Measurements from ENCODE around the gene POLR3K. TPM values are rescaled to one million over a fixed set of nuclear protein-coding genes. Genes with fewer than 3 reads are reported as not detected.

POLR3K gene
- total RNA-seq, 2 experiments from 2014 or later = 47.7 to 48.2 TPM

DNA sequence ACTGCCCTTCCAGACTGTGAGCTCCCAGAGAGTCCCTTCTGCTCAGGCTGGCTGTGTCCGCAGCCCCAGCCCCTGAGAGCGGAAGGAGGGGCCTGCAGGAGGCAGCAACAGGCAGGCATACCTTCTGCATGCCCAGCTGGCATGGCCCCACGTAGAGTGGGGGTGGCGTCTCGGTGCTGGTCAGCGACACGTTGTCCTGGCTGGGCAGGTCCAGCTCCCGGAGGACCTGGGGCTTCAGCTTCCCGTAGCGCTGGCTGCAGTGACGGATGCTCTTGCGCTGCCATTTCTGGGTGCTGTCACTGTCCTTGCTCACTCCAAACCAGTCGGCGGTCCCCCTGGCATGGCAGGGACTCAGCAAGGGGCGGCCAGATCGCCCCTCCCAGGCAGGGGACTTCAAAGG lies 10.1 kb upstream of the POLR3K start:
- H3K27me3 Mint-ChIP-seq (ENCODE audit: low read depth) = no peaks in the 10 kb centered on the region
- POLR2A ChIA-PET = interaction anchor here (0.7 to 4.3 kb wide), 3 partner anchors 10 to 32 kb away, joined by 3 to 32 read pairs (median 7); partner anchors contain the start of genes POLR3K and SNRNP25

DNA sequence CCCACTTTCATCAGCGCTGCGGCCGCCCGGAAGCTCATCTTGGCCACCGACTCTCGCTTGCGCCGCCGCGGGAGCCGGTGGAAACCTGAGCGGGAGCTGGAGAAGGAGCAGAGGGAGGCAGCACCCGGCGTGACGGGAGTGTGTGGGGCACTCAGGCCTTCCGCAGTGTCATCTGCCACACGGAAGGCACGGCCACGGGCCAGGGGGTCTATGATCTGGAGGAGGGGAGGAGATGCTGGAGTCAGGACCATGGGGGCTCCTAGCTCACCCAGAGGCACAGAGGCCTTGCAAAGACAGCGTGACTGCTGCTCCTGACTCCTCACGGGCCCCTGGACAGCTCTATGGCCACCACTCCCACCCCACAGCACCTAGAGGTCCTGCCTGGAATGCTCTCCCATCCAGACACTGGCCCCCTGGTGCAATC lies 9.6 kb upstream of the POLR3K start:
- Mint-ChIP-seq H3K4me1 (ENCODE audit: low read depth) (peaks cover 5% of the 10 kb centered on the region), H3K9me3 (ENCODE audit: insufficient read depth) (no peaks in the 10 kb centered on the region), H3K36me3 (ENCODE audit: low read depth) (peaks cover 2% of the 10 kb centered on the region), H3K27me3 (ENCODE audit: low read depth) (no peaks in the 10 kb centered on the region), H3K27ac (no peak overlapping the region), H3K4me3 (no peak overlapping the region)
- ChIA-PET CTCF (interaction anchor here (1.1 to 9.2 kb wide), 4 partner anchors 12 to 43 kb away, joined by 3 to 265 read pairs (median 51); partner anchors contain the start of gene MPG), POLR2A (interaction anchor here (0.6 to 4.3 kb wide), 5 partner anchors 10 to 77 kb away, joined by 3 to 32 read pairs (median 5); partner anchors contain the start of genes POLR3K and SNRNP25)
- ATAC-seq = no peak
- DNase-seq = no peak

More for the DNA sequence above, 10.1 kb upstream of the POLR3K start:
- Mint-ChIP-seq H3K9me3 (ENCODE audit: insufficient read depth) (no peaks in the 10 kb centered on the region), H3K4me1 (ENCODE audit: low read depth) (peaks cover 5% of the 10 kb centered on the region), H3K4me3 (no peak overlapping the region), H3K36me3 (ENCODE audit: low read depth) (no peaks in the 10 kb centered on the region), H3K27ac (no peak overlapping the region)
- DNase-seq (no peak), ATAC-seq (no peak)
- CTCF ChIA-PET = interaction anchor here (1.1 to 9.2 kb wide), 5 partner anchors 10 to 43 kb away, joined by 3 to 265 read pairs (median 35); partner anchors contain the start of genes MPG, POLR3K and SNRNP25

GRCh38 chr16:62283-62967 lies 9.0 kb upstream of the POLR3K start:
- H3K27me3 Mint-ChIP-seq (ENCODE audit: low read depth) = no peaks in the 10 kb centered on the region
- no peak overlapping the region for H3K27ac Mint-ChIP-seq
- peaks cover 5% of the 10 kb centered on the region for H3K4me1 Mint-ChIP-seq (ENCODE audit: low read depth)
- POLR2A ChIA-PET = interaction anchor here (0.6 to 4.3 kb wide), 3 partner anchors 9 to 77 kb away, joined by 3 to 32 read pairs (median 5); partner anchors contain the start of gene POLR3K
- ATAC-seq (no peak), DNase-seq (no peak)
- no peak overlapping the region for H3K4me3 Mint-ChIP-seq
- no peaks in the 10 kb centered on the region for H3K9me3 Mint-ChIP-seq (ENCODE audit: insufficient read depth)
- H3K36me3 Mint-ChIP-seq (ENCODE audit: low read depth) = peaks cover 2% of the 10 kb centered on the region
- CTCF ChIA-PET = interaction anchor here (5.6 to 9.2 kb wide), 2 partner anchors 33 to 44 kb away, joined by 67 to 265 read pairs; no protein-coding TSS in a partner anchor

- H3K36me3 Mint-ChIP-seq (ENCODE audit: low read depth) = peaks cover 5% of the 10 kb centered on the region
- no peaks in the 10 kb centered on the region for H3K9me3 Mint-ChIP-seq (ENCODE audit: insufficient read depth)
- no peak for ATAC-seq
- no peak overlapping the region for H3K4me3 Mint-ChIP-seq
- ChIA-PET POLR2A (interaction anchor here (1.0 kb wide), 1 partner anchor 9 kb away, joined by 5 read pairs; the partner anchor contains the start of gene POLR3K), CTCF (interaction anchor here (9.2 kb wide), 1 partner anchor 34 kb away, joined by 265 read pairs; no protein-coding TSS in a partner anchor)
- no peak for DNase-seq
- peaks cover 5% of the 10 kb centered on the region for H3K4me1 Mint-ChIP-seq (ENCODE audit: low read depth)
- no peak overlapping the region for H3K27ac Mint-ChIP-seq
- H3K27me3 Mint-ChIP-seq (ENCODE audit: low read depth) = no peaks in the 10 kb centered on the region
Measured at GRCh38 chr16:61879-62281, 8.5 kb upstream of the POLR3K start.

DNA sequence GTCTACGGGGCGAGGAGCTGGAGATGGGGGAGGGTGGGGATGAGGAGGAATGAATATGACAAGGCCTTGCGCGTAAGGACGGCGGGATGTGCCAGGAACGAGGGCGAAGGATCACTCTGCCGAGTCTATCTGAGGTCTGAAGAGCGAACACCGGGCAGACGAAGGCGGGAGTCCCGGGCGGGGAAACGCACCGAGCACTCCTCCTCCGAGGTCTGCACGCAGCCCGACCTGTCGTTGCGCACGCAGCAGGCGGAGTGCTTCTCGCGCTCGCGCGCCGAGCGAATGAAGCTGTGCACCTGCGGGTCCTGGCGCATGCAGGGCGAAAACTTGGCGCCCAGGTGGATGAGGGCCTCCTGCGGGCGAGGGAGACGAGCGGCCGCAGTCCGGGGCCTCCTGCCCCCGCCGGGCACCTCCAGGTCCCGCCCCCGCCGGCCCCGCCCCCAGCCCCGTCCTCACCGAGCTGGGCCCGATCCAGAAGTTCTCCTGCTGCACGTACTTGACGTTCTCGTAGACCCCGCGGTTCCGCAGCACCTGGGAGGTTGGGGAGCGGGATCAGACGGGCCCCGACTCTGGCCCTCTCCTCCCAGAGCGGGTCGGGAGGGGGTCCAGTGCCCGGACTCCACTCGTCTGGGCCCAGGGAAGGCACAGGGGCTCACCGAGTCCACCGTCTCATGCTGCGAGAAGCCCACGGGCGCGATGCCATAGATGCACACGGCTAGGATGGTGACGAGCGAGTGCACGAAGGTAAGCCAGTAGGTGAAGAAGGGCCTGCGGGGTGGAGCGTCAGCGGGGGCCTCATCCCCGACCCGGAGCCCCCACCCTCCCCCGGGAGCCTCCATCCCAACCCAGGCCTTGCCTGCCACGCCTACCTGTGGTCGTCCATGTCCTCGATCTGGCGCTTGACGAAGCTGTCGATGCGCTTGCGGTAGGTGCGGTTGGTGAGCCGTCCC lies 7.8 kb upstream of the POLR3K start:
- no peak overlapping the region for H3K27ac Mint-ChIP-seq
- no peak overlapping the region for H3K4me3 Mint-ChIP-seq
- peaks cover 5% of the 10 kb centered on the region for H3K36me3 Mint-ChIP-seq (ENCODE audit: low read depth)
- CTCF ChIA-PET = interaction anchor here (2.0 to 9.2 kb wide), 2 partner anchors 35 to 46 kb away, joined by 7 to 265 read pairs; no protein-coding TSS in a partner anchor
- ATAC-seq = no peak
- peaks cover 7% of the 10 kb centered on the region for H3K4me1 Mint-ChIP-seq (ENCODE audit: low read depth)
- H3K9me3 Mint-ChIP-seq (ENCODE audit: insufficient read depth) = no peaks in the 10 kb centered on the region
- DNase-seq = no peak
- POLR2A ChIA-PET = no interaction called here
- H3K27me3 Mint-ChIP-seq (ENCODE audit: low read depth) = no peaks in the 10 kb centered on the region

GRCh38 chr16:60166-60565 lies 6.8 kb upstream of the POLR3K start:
- Mint-ChIP-seq H3K27me3 (ENCODE audit: low read depth) (no peaks in the 10 kb centered on the region), H3K4me3 (no peak overlapping the region), H3K36me3 (ENCODE audit: low read depth) (peaks cover 5% of the 10 kb centered on the region), H3K4me1 (ENCODE audit: low read depth) (peaks cover 8% of the 10 kb centered on the region), H3K9me3 (ENCODE audit: insufficient read depth) (no peaks in the 10 kb centered on the region), H3K27ac (no peak overlapping the region)
- ChIA-PET POLR2A (no interaction called here), CTCF (interaction anchor here (2.0 to 9.2 kb wide), 2 partner anchors 36 to 47 kb away, joined by 7 to 265 read pairs; no protein-coding TSS in a partner anchor)
- ATAC-seq (no peak), DNase-seq (no peak)

DNA sequence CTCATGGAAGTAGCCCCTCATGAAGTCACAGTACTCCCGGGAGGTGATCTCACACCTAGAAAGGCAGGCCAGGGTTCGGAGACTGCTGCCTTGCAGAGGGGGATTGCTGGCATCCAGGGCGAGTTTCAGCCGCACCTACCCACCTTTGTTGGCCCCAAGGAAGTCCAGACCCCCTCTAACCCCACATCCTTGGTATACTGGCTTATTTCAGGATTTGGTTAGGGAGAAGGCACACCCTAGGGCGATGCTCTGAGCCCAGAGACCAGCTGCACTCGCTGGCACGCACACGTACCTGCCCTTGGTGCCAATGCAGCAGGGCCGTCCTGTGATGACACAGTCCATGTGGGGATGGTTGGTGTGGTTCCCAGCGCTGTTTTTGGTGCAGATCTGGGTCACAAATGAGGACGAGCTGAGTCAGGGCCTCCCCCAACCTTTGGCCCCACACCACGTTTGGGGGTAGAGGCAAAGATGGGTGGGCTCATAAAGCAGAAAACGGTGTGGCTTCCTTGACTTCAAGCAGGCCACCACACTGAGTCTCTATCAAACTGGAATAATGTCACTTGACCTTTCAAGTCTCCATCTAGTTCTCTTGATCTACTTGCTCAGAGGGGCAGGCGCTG lies 6.1 kb upstream of the POLR3K start:
- no peaks in the 10 kb centered on the region for H3K27me3 Mint-ChIP-seq (ENCODE audit: low read depth)
- H3K27ac Mint-ChIP-seq = no peak overlapping the region
- peaks cover 5% of the 10 kb centered on the region for H3K36me3 Mint-ChIP-seq (ENCODE audit: low read depth)
- POLR2A ChIA-PET = no interaction called here
- H3K4me1 Mint-ChIP-seq (ENCODE audit: low read depth) = peaks cover 11% of the 10 kb centered on the region
- DNase-seq = no peak
- H3K9me3 Mint-ChIP-seq (ENCODE audit: insufficient read depth) = no peaks in the 10 kb centered on the region
- CTCF ChIA-PET = interaction anchor here (2.0 to 9.2 kb wide), 2 partner anchors 36 to 47 kb away, joined by 7 to 265 read pairs; no protein-coding TSS in a partner anchor
- ATAC-seq = no peak
- H3K4me3 Mint-ChIP-seq = no peak overlapping the region

DNA sequence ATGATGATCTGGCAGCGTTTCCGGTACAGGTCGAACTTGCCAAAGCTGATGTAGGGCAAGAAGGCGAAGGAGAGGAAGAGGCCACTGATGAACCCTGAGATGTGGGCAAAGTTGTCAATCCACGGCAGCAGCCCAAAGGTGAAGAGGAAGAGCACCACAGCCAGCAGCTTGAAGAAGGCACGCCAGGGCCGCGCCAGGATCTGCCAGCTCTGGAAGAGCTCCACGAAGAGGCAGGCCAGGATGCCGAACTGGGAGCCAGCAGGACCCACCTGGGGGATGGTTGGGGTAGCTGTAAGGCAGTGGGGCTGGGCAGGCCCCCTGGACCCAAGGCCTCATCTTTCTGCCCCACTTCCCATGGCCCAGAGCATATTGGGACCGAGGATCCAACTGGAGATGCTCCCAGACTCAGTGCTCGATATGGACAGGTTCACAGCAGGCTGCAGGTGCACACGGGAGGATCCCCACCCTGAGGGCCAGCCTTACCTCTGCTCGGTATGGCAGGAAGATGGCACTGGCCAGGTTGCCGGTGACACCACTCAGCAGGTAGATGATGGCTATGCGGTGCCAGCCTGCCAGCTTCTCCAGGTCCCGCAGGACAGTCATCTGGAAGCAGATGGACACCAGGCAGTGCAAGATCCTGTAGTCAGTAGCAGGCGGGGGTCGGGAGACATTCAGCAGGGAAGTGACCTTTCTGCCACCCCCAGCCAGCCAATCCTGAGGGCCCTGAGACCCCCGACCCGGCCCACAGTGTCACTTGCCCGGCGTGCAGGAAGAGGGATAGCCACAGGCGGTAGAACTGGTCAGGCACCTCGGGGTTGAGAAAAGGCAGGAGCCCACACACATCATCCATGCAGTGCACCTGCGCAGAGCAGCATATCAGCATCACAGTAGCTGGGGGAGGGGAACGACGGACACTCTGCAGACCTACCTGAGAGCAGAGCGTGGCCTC lies 5.4 kb upstream of the POLR3K start:
- Mint-ChIP-seq H3K27me3 (ENCODE audit: low read depth) (no peaks in the 10 kb centered on the region), H3K4me1 (ENCODE audit: low read depth) (peaks cover 15% of the 10 kb centered on the region), H3K4me3 (no peak overlapping the region), H3K9me3 (ENCODE audit: insufficient read depth) (no peaks in the 10 kb centered on the region), H3K27ac (no peak overlapping the region), H3K36me3 (ENCODE audit: low read depth) (peaks cover 5% of the 10 kb centered on the region)
- POLR2A ChIA-PET = no interaction called here
- DNase-seq (no peak), ATAC-seq (no peak)
- CTCF ChIA-PET = interaction anchor here (1.6 to 9.2 kb wide), 3 partner anchors 37 to 48 kb away, joined by 3 to 265 read pairs (median 15); no protein-coding TSS in a partner anchor

- DNase-seq = no peak
- Mint-ChIP-seq H3K27ac (no peak overlapping the region), H3K4me3 (no peak overlapping the region), H3K9me3 (ENCODE audit: insufficient read depth) (no peaks in the 10 kb centered on the region), H3K27me3 (ENCODE audit: low read depth) (no peaks in the 10 kb centered on the region), H3K36me3 (ENCODE audit: low read depth) (peaks cover 11% of the 10 kb centered on the region), H3K4me1 (ENCODE audit: low read depth) (peaks cover 16% of the 10 kb centered on the region)
- ATAC-seq = no peak
- ChIA-PET CTCF (interaction anchor here (1.6 to 3.1 kb wide), 2 partner anchors 39 to 49 kb away, joined by 3 to 15 read pairs; no protein-coding TSS in a partner anchor), POLR2A (no interaction called here)
Measured at GRCh38 chr16:57711-58110, 4.3 kb upstream of the POLR3K start.

- Mint-ChIP-seq H3K27me3 (ENCODE audit: low read depth) (no peaks in the 10 kb centered on the region), H3K27ac (no peak overlapping the region), H3K9me3 (ENCODE audit: insufficient read depth) (no peaks in the 10 kb centered on the region), H3K36me3 (ENCODE audit: low read depth) (peaks cover 16% of the 10 kb centered on the region), H3K4me1 (ENCODE audit: low read depth) (peaks cover 22% of the 10 kb centered on the region), H3K4me3 (no peak overlapping the region)
- no peak for ATAC-seq
- POLR2A ChIA-PET = interaction anchor here (0.8 kb wide), 1 partner anchor 11 kb away, joined by 3 read pairs; no protein-coding TSS in a partner anchor
- CTCF ChIA-PET = interaction anchor here (1.0 to 3.1 kb wide), 3 partner anchors 9 to 132 kb away, joined by 3 to 15 read pairs (median 7); no protein-coding TSS in a partner anchor
- no peak for DNase-seq
Measured at GRCh38 chr16:56231-56927, 3.0 kb upstream of the POLR3K start.

Measured in activated CD8-positive, alpha-beta T cell treated with anti-CD3 and anti-CD28 coated beads, Interleukin-2, amount 10 ng/mL, durations not matched to agents 7 days and 5 days (primary cell).